Activated CD4-positive, alpha-beta T cell treated with anti-CD3 and anti-CD28 coated beads, Interleukin-2, amount 50 U/mL, for 16 hours (primary cell): Measurements from ENCODE around the gene CALML5.
"Not testable (repeated sequence)": the region's sequence is repeated elsewhere in the genome, so short reads cannot be mapped to it uniquely, and the experiment has no call there.

Source experiments
- DNase-seq: peaks from one replicate; pipeline ENCODE4 v3.0.0-alpha.2; 2020

Gene CALML5

DNA sequence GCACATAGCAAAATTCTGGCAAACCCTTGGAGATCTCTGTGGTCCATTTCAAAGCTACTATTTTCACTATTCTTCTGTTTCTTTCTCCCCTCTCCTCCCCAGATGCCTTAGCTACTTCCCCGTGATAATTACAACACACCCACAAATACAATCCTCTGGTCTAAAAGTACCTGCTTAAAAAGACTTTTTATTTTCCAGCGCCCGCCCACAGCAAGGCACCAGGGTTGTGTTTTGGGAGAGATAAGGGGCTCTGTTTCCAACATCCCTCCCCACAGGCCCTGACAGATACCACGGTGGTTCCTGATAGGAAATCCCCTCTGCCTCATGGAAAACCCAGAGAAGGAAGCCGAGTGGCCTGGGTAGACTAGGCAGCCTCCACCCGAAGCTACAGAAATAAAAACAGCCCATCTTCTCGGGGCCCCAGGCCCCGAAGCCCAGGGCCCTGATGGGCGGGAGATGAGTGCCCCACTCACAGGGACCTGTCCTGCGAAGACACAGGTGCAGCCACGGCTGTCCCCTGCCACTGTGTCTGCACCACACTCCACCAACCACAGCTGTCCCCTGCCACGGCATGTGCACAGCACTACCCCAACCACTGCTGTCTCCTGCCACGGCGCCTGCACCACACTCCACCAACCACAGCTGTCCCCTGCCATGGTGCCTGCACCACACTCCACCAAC, 19.7 kb downstream of the CALML5 start:
- DNase-seq: no peak

DNA sequence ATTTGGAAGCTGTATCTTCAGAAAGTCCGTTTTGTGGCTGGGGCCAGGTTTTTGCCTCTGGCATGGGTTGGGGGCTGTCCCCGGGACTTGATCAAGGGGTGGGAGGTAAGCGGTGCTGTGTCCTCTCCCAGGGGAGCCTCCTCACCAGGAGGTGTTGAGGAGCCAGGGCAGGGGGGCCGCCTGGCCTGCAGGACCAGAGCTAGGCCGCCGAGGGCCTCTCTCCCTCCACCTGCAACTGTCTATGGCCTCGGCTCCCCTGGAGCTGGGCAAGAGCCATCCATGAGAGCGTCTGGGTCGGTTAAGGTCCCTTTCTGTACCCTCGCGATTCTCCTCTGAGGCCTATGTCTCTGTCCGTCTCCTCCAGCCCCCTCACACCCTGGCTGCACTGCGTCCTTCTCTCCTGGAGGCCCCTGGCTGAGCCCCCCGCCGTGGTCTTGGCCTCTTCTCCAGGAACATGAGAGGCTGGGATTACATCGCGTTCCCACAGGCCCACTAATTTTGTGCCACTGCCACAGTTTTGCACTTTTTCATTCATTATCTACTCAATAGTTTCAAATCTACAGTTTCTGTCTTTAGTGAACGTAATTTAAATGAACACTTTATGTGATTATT, 20.6 kb downstream of the CALML5 start:
- no peak for DNase-seq

DNA sequence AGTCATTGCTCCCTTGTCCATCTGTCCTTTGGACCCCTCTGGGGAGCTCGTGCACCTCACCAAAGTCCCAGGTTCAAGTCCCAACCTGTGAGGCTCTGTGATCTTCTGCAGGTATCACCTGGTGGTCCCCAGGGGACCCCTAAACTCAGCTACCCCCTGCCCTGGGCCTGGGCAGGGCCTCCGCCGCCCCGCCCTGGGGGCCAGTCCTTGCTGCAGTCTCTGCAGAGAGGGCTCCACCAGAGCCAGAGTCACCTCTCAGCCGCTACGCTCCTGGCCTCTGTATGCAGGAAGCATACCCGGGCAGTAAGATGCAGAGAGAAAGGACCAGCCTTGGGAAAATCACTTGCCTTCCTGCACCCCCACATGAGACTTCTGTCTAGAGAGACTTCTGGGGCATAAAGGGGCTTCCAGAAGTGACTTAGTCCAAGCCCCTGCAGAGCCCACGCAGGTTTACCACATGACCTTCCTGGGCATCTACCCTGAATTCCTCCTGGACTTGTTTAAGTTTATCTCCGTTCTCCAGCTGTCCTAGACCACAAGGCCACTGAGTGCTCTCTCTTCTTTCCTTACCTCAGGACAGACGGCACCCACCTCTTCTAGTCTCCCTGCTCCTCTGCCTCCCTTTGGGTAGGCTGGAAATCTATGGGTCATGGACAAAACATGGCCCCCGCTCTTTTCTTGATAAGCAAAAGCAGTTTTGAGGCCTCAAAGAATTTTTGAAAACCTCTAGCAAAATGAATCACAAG, 21.2 kb downstream of the CALML5 start:
- no peak for DNase-seq

DNA sequence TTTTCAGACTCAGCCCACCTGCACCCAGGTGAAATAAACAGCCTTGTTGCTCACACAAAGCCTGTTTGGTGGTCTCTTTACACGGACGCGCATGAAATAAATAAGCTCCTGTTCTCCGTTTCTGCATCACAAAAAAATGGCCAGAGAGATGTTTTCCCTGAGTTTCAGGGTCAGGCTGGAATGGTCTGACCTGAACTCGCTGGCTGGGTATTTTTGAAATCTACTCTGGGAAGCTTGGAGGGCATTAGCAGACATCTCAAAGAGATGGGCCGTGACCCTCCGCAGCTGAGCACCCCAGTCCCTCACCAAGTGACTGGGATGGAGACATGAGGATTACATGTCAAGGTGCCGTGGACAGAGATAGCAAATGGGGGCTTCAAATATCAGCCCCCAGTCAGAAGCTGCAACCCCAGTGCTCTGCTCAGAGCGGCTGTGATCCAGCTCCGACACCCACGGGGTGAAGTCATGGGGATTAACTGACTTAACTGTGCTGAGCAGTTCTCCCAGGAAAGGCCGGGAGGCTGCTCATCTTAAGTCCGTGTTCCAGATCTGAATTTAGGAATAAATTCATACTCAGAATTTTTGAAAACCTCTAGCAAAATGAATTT, 22.3 kb downstream of the CALML5 start:
- DNase-seq: no peak

DNA sequence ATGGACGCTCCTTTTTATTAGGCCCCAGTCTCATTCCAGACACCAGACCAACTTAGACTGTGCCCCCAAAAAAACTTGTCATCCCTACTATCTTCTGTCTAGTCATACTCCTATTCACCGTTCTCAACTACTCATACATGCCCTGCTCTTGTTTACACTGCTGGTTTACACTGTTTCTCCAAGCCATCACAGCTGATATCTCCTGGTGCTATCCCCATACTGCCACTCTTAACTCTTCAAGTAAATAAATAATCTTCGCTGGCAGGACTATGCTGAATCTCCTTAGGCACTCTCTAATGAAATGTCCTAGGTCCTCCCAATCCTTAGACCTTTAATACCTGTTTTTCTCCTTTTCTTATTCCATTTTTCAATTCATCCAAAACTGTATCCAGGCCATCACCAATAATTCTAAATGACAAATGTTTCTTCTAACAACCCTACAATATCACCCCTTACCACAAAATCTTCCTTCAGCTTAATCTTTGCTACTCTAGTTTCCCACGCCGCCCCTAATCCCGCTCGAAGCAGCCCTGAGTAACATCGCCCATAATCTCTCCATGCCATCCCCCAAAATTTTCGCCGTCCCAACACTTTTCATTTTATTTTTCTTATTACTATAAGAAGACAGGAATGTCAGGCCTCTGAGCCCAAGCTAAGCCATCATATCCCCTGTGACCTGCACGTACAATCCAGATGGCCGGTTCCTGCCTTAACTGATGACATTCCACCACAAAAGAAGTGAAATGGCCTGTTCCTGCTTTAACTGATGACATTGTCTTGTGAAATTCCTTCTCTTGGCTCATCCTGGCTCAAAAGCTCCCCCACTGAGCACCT, 23.2 kb downstream of the CALML5 start:
- DNase-seq: not testable (repeated sequence)

DNA sequence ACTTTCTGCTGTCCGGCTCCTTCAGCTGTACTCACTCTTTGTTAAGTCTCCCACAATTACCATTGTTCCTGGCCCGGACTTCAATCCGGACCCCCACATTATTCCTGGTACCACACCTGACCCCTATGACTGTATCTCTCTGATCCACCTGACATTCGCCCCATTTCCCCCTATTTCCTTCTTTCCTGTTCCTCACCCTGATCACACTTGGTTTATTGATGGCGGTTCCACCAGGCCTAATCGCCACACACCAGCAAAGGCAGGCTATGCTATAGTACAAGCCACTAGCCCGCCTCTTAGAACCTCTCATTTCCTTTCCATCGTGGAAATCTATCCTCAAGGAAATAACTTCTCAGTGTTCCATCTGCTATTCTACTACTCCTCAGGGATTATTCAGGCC, 24.3 kb downstream of the CALML5 start:
- not testable (repeated sequence) for DNase-seq

DNA sequence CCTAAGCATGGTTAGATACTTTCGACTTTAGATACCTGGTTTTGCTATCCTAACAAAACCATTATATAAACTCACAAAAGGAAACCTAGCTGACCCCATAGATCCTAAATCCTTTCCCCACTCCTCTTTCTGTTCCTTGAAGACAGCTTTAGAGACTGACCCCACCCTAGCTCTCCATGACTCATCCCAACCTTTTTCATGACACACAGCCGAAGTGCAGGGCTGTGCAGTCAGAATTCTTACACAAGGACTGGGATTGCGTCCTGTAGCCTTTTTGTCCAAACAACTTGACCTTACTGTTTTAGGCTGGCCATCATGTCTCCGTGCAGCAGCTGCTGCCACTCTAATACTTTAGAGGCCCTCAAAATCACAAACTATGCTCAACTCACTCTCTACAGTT, 24.7 kb downstream of the CALML5 start:
- DNase-seq: not testable (repeated sequence)

DNA sequence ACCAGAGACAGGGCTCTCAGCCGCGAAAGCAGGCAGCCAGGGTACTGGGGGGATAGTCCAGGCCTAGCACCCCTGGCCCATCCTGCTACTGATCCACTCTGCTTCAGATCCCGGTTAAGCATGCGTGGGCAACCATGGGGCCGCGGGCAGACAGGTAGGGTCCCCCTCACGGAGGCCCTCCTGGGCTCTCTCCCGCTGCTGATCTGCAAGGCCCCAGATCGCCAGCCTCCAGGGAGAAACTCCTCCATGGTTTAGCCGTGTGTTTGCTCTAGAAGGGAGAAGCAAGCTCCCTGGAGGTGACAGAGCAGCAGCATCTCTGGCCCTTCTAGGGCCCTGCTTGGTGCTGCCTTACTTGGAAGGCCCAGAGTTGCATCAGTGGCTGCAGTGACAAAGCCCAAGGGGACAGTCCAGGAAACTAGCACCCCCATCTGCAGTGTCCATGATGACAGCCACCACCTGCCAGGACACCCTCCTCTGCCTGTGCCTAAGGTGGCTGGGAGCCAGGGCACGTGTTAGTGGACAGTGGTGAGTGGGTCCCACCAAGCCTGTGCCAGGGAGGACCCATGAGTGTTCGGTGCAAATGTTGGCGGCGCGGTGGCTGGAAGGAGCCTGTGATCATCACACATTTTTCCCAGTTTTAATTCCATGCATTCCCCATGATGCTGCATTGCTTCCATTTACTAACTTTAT, 29.2 kb downstream of the CALML5 start:
- no peak for DNase-seq

DNA sequence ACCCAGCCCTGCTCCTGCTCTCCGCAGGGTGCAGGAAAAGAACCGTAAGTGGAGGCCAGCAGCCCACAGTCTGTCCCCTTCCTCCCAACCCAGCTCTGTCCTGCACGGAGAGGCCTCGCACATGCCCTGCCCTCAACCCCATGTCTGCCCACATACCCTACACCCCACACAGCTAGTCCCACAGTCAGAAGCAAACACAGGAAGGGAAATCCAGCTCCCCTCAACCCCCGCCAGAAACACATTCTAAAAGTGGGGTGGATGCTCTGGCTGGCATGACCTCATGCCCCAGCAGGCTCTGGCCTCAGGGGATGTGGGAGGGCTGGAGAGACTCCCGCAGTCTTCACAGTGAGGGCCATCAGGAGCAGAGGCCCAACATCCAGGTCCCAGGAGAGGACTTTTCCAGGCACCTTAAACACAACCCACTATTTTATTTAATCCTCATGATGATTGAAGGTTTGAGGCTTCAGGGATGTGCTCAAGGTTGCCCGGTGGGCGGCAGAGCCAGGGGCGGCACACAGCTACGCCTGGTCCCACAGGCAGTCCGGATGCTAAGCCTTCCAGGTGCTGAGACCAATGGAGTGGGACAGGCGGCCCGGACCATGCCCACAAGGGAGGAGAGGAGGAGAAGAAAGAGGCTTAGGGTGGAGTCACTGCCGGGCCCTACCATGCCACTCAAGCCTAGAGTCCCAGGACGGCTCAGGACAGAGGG, 29.9 kb downstream of the CALML5 start:
- DNase-seq: no peak

DNA sequence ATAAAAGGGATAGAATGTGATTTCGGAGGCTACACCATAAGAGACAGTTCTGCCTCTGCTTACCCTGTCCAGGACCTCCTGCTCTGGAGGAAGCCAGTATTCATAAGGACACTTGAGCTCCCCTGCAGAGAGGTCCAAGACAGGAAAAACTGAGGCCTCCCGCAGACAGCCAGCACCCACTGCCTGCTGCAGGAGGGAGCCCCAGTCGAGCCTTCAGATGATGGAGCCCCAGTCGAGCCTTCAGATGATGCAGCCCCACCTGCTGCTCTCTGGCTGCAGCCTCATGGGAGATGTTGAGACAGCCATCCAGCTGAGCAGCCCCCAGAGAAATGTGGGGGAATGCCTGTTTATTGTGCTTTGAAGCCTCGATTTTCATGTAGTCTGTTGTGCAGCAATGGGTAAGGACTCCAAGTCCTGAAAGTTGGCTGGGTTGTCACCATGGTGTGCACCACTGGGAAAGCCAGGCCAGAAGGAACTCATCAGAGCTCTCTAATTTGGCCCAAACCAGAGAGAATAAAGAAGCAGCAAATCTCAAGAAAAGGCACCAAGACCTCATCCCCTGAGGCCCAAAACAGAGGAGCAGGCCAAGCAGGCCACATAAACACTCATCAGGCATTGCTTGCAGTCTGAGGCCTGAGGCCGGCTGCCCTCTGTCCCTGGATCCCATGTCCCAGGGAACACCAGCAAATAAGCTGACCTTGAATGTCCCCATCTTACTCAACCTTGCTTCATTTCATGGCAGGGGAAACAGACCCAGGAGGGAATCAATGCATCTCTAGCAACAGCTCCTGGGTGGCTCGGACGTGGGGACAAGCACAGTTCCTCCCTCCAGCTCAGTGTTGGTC, 30.9 kb downstream of the CALML5 start:
- no peak for DNase-seq

DNA sequence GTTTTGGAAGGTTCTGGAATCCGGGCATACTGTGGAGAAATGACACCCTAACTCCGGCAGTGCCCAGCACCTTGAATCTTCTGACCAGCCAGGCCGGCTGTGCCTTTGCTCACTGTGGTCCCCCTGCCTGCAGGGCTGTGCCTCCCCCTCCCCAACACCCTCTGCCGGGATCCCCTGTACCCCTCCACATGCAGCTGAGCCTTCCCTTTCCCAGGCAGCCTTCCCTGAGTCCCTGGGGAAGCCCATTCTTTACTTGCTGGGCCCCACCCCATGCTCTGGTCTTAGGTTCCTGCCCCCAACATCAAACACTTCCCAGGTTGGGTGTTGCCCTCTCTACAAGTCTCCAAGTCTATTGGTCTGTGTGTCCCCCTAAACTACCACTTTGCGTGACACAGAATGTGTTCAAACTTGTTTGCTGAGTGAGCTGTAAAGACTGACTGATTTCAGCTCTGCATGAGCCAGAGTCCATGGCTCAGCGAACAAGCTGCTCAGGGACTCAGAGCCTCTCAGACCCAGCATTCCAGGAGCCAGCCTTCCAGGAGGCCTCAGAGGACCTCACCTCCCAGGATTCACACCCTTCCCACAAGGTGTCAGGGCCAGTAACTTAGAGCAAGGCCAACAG, 31.6 kb downstream of the CALML5 start:
- DNase-seq: no peak

DNA sequence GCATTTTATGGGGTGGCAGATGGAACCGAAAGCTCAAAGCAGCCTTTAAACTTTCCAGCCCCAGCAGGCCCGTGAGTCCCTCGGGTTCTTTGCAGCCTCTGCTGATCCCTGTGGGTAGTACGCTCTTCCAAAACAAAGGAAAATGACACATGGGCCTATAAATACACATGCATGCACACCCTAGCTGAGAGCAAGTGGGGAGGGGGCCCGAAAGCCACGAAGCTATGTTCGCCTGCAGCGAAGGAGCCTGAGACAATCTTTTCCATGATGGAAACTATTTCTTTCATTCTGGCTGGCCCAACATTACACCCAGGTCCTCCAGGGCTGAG, 32.2 kb downstream of the CALML5 start:
- no peak for DNase-seq

DNA sequence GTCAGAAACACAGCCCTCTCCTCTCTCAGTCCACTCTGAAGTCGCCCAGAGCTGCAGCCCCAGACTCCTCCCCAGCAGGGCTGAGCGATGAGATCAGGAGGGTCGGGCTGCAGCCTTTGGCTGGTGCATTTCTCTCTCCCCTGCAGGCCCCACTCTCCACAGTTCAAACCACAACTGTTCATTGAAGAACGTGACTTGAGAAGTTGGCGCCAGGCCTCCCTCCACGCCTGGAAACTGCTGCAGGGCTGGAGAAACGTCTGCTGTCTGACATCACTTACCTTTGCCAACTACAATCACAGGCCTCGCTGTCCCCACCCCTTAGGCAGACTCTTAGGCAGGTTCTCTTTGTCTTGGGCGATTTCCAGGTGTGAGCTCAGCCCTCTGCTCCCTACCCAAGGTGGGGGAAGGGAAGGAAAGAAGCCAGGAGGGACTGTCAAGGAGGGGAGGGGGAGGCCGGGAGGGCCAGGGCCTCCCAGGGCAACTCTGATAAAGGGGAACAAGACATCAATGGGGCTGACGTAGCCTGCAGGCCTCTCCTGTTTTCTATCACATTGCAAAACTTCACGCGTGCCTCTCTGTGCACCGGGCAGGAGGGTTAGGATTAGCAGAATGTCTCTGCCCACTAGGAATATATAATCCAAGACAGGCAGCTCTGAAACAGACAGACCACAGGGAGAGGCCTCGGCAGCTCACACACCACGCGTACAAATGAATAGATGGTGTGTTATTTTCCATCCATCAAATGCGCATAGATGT, 32.7 kb downstream of the CALML5 start:
- DNase-seq: no peak

DNA sequence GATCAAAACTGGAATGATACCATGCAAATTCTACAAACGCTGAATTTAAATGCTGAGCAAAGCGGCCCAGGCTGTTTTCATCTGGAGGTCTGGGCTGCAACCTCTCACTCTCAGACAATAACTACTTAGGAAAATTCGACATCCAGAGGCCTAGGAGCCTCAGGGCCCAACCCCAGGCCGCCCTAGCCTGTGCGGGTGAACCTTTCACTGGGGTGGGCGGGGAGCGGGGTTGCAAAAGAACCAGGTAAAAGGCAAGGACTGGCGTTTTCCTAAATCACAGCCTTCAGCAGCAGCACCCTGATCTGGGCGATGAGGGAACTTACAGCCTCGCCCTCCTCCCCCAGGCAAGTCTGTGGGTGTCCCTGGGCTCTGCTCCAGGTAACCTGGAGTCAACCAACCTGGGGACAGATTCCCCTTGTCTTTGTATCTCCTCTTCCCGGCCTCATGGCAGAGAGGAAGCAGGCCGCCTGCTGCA, 33.4 kb downstream of the CALML5 start:
- DNase-seq: no peak

DNA sequence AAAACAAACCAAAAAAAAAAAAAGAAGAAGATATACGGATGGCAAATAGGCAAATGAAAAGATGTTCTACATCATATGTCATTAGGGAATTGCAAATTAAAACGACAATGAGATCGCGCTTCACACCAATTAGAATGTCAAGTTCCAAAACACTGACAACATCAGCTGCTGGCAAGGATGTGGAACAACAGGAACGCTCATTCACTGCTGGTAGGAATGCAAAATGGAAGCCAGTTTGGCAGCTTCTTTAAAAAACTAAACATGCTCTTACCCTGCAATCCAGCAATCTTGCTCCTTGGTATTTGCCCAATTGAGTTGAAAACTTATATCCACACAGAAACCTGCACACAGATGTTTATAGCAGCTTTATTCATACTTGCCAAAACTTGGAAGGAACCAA, 34.8 kb downstream of the CALML5 start:
- no peak for DNase-seq

DNA sequence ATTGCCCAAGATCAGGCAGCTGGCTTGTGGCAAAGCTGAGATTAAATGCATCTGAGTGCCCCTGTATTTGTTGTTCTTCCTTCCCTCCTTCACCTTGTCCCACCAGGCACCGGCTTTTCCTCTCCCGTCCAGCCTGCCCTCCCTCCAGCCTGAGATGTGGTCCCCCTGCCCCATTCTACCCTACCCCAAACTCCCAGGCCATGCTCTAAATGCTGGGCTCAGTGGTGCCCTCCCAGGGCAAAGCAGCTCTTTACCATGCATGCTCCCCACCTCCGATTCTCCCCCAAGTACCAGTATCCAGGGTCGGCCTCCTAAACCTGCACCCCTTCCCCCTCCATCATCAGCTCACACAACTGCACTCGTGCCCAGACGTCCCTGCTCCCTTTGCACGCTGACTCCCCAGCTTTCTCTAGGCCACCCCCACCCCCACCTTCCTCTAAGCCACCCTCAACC, 36.5 kb downstream of the CALML5 start:
- no peak for DNase-seq

DNA sequence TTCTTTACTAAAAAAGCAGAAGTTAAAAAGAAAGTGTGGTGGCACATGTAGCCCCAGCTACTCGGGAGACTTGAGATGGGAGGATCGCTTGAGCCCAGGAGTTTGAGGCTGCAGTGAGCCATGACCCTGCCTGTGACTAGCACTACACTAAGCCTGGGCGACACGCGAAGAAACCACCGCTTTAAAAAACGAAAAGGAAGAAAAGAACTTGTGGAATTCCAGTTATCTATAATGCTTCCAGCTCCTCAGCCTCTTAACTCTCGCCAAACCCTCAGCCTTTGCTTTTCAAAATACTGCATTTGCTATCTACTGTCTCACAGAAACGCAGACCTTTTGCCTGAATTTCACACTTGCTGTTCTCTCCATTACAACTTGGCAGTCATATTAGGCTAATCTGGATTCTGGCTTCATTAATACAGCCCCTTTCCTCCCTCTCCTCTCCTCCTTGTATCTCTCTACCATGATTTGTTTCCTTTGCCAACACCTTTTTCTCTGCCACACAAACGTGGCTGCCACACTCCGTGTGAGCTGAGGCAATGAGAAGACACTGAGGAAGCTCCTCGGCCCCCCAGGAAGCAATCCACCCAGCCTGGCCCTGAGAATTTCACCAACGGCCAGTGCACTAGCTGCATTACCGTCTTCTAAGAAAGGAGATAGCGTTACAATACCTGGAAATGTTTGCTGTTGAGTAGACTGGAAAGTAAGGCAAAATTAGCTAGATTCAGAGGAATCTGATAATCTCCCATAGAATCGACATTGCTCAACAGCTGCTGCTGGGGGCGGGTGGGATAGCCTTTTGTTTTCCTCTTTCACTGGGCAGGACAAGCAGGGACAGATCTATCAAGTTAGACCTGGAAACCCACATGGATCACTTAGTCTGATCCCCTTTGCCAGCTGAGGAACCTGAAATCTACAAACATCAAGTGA, 37.2 kb downstream of the CALML5 start:
- DNase-seq: no peak

DNA sequence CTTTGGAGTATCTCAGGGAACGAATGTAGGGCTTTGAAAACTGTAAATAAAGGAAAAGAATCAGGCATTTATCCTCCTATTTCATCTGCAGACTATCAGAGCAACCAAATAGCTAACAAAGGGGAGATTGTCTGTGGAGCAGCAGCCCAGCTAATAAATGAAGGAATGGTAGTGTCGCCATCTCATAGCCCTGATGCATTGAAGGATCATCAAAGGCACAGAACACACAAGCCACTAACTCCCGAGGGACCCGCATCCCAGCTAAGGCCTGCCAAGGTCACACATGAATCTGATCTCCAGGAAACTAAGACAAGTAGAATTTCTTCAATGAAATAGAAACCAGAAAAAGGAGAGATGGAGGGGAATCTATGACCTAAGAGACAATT, 38.2 kb downstream of the CALML5 start:
- no peak for DNase-seq
